Pancreas (tissue), 10 donors: ENCODE results near the gene CDKN2A. TPM values are rescaled to one million over a fixed set of nuclear protein-coding genes. Genes with fewer than 3 reads are reported as not detected.

Experiments
- ATAC-seq, 4 donors: fragments of 200-7000 bp; cut with Tn5 transposase; one replicate each; pipeline versions ENCODE4 v1.8.0 to v1.9.1; 2020; ENCODE audit warnings: mild to moderate bottlenecking in 4 of 4, moderate library complexity in 4 of 4
- DNase-seq, 6 donors: peaks; one replicate each; pipeline ENCODE4 v3.0.0-alpha.2; 2020
- FAIRE-seq: peaks from 2 replicates; lab custom pipeline; 2012; peaks lifted over from hg19 to GRCh38; lab: Jason Lieb, UNC
- H3K27ac ChIP-seq, 4 donors: fragments of 200-600 bp; sonication (generic); 1 replicate in 3 of 4; 2 replicates in 1 of 4; pipeline versions ENCODE4 v1.5.0 to v1.8.0; 2020
- H3K27me3 ChIP-seq, 4 donors: fragments of 200-600 bp; one replicate each; pipeline ENCODE4 v1.8.0; 2021
- H3K36me3 ChIP-seq, 3 donors: fragments of 200-600 bp; sonication (generic) in 1 of 3; one replicate each; pipeline versions ENCODE4 v1.5.0 to v1.8.0; 2020 to 2021
- H3K4me1 ChIP-seq, 3 donors: fragments of 200-600 bp; one replicate each; pipeline ENCODE4 v1.8.0; 2021
- H3K4me3 ChIP-seq, 4 donors: fragments of 200-600 bp; sonication (generic) in 2 of 4; one replicate each; pipeline versions ENCODE4 v1.5.0 to v1.8.0; 2020 to 2021
- H3K9me3 ChIP-seq, 4 donors: fragments of 200-600 bp; one replicate each; pipeline ENCODE4 v1.8.0; 2021
- CTCF ChIP-seq, 4 donors: fragments of 200-600 bp; sonication (generic) in 3 of 4; IDR thresholded peaks; one replicate each; pipeline versions ENCODE4 v1.5.0 to v1.8.0; 2021; ENCODE audit warnings: antibody characterized with exemption in 4 of 4
- WGBS, 2 donors: extraction: QIAGEN DNeasy Blood & Tissue Kit; methylation state at CpG; one replicate each; pipeline ENCODE4 v1.1.7; 2013; 5-methylcytosine and 5-hydroxymethylcytosine counted together
- intact Hi-C, 3 donors: fragments of 100-400 bp; cut with DNase I; formaldehyde crosslinking; loops; one replicate each; pipeline versions ENCODE4 v1.11.1 to v1.14.2; 2022
- polyA plus RNA-seq, 2 donors: library from polyadenylated mRNA; stranded (reverse); fragments of 200-250 nt; gene quantifications; one replicate each; pipeline ENCODE4 v1.2.3, GENCODE V29; 2013
- total RNA-seq, 6 donors: library from RNA; stranded (reverse); fragmentation: NEBNext Ultra II Directional in 4 of 6; extraction: Animal tissue kit (Norgen Biotek cat#: 25700) in 4 of 6; gene quantifications; one replicate each; pipeline versions ENCODE4 v1.2.1 to v1.2.4, GENCODE V29; 2021 to 2023
- donor health status: healthy with polysubstance abuse.
- donor health status: DM: no; HTN: no; CAD: no; lungs with moderate emphysema.
- donor health status: DM: no; HTN: no; CAD: no.
- donor health status: control.
- donor health status: control.
- donor health status: Bipolar disorder and iron deficiency.
- donor health status: DM: yes; HTN: yes; CAD: no.
- donor health status: DM: no; HTN: no; CAD: no.
- donor health status: DM: no; HTN: no; CAD: no.
- donor health status: DM: yes; HTN: yes; CAD: no.

Gene CDKN2A
- total and polyA plus RNA-seq, 8 donors, result 0.31 to 5.7 (median 2.2) TPM

GRCh38 chr9:21969951-21970799 lies 24.0 kb downstream of the CDKN2A start:
- Histone ChIP-seq H3K4me1 (peaks cover 0 to 6% (median 0%) of the 10 kb centered on the region in 3 donors), H3K27me3 (peaks cover 6 to 93% (median 38%) of the 10 kb centered on the region in 4 donors), H3K4me3 (no peak overlapping the region), H3K9me3 (no peaks in the 10 kb centered on the region), H3K27ac (no peak overlapping the region), H3K36me3 (no peaks in the 10 kb centered on the region)
- ATAC-seq (no peak), DNase-seq (no peak), FAIRE-seq (no peak)
- intact Hi-C loops, result no loop called here
- TF ChIP-seq CTCF (IDR thresholded peaks at IDR 0.05), result no peak
- 15% methylated on average over 24 of the region's 24 CpGs for WGBS, 2 donors

GRCh38 chr9:21969011-21969940 lies 24.9 kb downstream of the CDKN2A start:
- H3K4me3 ChIP-seq, result no peak overlapping the region
- H3K36me3 ChIP-seq, result no peaks in the 10 kb centered on the region
- no peak for FAIRE-seq
- H3K4me1 ChIP-seq, result peaks cover 0 to 9% (median 0%) of the 10 kb centered on the region in 3 donors
- DNase-seq, result no peak
- TF ChIP-seq CTCF (IDR thresholded peaks at IDR 0.05), result no peak
- intact Hi-C loops, result no loop called here
- WGBS, 2 donors, result 8 to 10% methylated on average over 28 of the region's 28 CpGs
- peaks cover 6 to 94% (median 39%) of the 10 kb centered on the region in 4 donors for H3K27me3 ChIP-seq
- no peak for ATAC-seq
- no peak overlapping the region for H3K27ac ChIP-seq
- H3K9me3 ChIP-seq, result no peaks in the 10 kb centered on the region

- no peak for TF ChIP-seq CTCF (IDR thresholded peaks at IDR 0.05)
- WGBS, 2 donors, result 10 to 11% methylated on average over 41 of the region's 41 CpGs
- Histone ChIP-seq H3K27ac (no peak overlapping the region), H3K4me1 (peaks cover 0 to 9% (median 0%) of the 10 kb centered on the region in 3 donors), H3K9me3 (no peaks in the 10 kb centered on the region), H3K4me3 (no peak overlapping the region), H3K27me3 (peaks cover 6 to 90% (median 35%) of the 10 kb centered on the region in 4 donors), H3K36me3 (no peaks in the 10 kb centered on the region)
- intact Hi-C loops, result no loop called here
- ATAC-seq (peak in 1 of 4 donors; percentile 8), DNase-seq (peak in 1 of 6 donors; percentile 52), FAIRE-seq (no peak)
These were observed 25.7 kb downstream of the CDKN2A start for GRCh38 chr9:21968331-21969010.

GRCh38 chr9:21967702-21968101 lies 26.5 kb downstream of the CDKN2A start:
- no peak for TF ChIP-seq CTCF (IDR thresholded peaks at IDR 0.05)
- peaks cover 6 to 87% (median 29%) of the 10 kb centered on the region in 4 donors for H3K27me3 ChIP-seq
- no peak for FAIRE-seq
- intact Hi-C loops, result no loop called here
- H3K9me3 ChIP-seq, result no peaks in the 10 kb centered on the region
- H3K4me1 ChIP-seq, result peaks cover 0 to 9% (median 0%) of the 10 kb centered on the region in 3 donors
- no peaks in the 10 kb centered on the region for H3K36me3 ChIP-seq
- no peak overlapping the region for H3K27ac ChIP-seq
- no peak for ATAC-seq
- WGBS, 2 donors, result 26 to 30% methylated on average over 10 of the region's 10 CpGs
- DNase-seq, result no peak
- no peak overlapping the region for H3K4me3 ChIP-seq
